ENCODE data around the gene MYO9B. TPM values are rescaled to one million over a fixed set of nuclear protein-coding genes. Genes with fewer than 3 reads are reported as not detected.

Gene MYO9B
- total RNA-seq, 1 donor from 2014 or later, result 103 TPM

GRCh38 chr19:17058236-17058635, 17.3 kb upstream of the MYO9B start:
- DNase-seq (ENCODE audit: low spot score), result no peak

- no peak for DNase-seq (ENCODE audit: low spot score)
These were observed 14.8 kb upstream of the MYO9B start for GRCh38 chr19:17060802-17061201.

GRCh38 chr19:17061205-17061604, 14.4 kb upstream of the MYO9B start:
- DNase-seq (ENCODE audit: low spot score), result no peak

GRCh38 chr19:17061691-17062090, 13.9 kb upstream of the MYO9B start:
- DNase-seq (ENCODE audit: low spot score), result no peak

- DNase-seq (ENCODE audit: low spot score), result no peak
These were observed 12.1 kb upstream of the MYO9B start for GRCh38 chr19:17063428-17063827.

GRCh38 chr19:17069193-17069592, 6.4 kb upstream of the MYO9B start:
- DNase-seq (ENCODE audit: low spot score), result no peak

GRCh38 chr19:17070421-17070820, 5.2 kb upstream of the MYO9B start:
- DNase-seq (ENCODE audit: low spot score), result no peak

- DNase-seq (ENCODE audit: low spot score), result no peak
These were observed 4.7 kb upstream of the MYO9B start for GRCh38 chr19:17070912-17071311.

- no peak for DNase-seq (ENCODE audit: low spot score)
These were observed 1.5 kb upstream of the MYO9B start for GRCh38 chr19:17073869-17074633.

- no peak for DNase-seq (ENCODE audit: low spot score)
These were observed 943 bp upstream of the MYO9B start for GRCh38 chr19:17074634-17075034.

- DNase-seq (ENCODE audit: low spot score), result no peak
These were observed 426 bp downstream of the MYO9B start for GRCh38 chr19:17075864-17076542.

GRCh38 chr19:17076543-17076991, 990 bp downstream of the MYO9B start:
- DNase-seq (ENCODE audit: low spot score), result no peak

GRCh38 chr19:17077447-17078028, 2.0 kb downstream of the MYO9B start:
- no peak for DNase-seq (ENCODE audit: low spot score)

GRCh38 chr19:17078036-17078919, 2.7 kb downstream of the MYO9B start:
- DNase-seq (ENCODE audit: low spot score), result no peak

- no peak for DNase-seq (ENCODE audit: low spot score)
These were observed 3.5 kb downstream of the MYO9B start for GRCh38 chr19:17078920-17079709.

- no peak for DNase-seq (ENCODE audit: low spot score)
These were observed 4.3 kb downstream of the MYO9B start for GRCh38 chr19:17079710-17080439.

GRCh38 chr19:17080440-17080801, 4.8 kb downstream of the MYO9B start:
- DNase-seq (ENCODE audit: low spot score), result no peak

GRCh38 chr19:17081672-17082630, 6.4 kb downstream of the MYO9B start:
- DNase-seq (ENCODE audit: low spot score), result no peak

- DNase-seq (ENCODE audit: low spot score), result no peak
These were observed 10.5 kb downstream of the MYO9B start for GRCh38 chr19:17086120-17086519.
